HG03159 (cell line): Measurements from ENCODE around the gene RNLS.

Experiments
- ATAC-seq: cut with Tn5 transposase; IDR thresholded peaks from one replicate; pipeline ENCODE4 v1.9.1; 2021; ENCODE audit warnings: mild to moderate bottlenecking, moderate library complexity; ENCODE audit not compliant: unreplicated experiment

RNLS gene

GRCh38 chr10:88553116-88553752, 29.9 kb downstream of the RNLS start:
- peak; percentile 83 for ATAC-seq

- no peak for ATAC-seq
These were observed 31.9 kb downstream of the RNLS start for GRCh38 chr10:88551246-88551645.

DNA sequence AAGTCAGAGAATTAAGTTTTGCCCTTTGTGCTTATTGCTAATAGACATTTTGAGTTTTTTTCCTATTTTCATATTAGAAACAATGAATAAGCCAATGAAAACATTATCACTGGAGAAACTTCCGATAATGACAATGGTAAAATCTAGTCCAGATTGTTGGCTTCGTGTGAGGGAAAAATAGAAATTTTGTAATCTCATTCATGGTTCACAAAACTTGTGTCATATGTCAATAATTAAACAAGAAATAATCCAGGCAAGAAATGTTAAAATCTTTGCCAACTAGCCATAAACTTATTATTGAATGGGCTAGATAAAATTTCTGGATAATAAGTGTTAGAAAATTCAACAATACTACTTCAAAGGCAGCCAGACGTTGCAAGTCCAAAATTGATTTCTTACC, 36.6 kb downstream of the RNLS start:
- no peak for ATAC-seq

- ATAC-seq: no peak
These were observed 37.8 kb downstream of the RNLS start for GRCh38 chr10:88545359-88545758.

DNA sequence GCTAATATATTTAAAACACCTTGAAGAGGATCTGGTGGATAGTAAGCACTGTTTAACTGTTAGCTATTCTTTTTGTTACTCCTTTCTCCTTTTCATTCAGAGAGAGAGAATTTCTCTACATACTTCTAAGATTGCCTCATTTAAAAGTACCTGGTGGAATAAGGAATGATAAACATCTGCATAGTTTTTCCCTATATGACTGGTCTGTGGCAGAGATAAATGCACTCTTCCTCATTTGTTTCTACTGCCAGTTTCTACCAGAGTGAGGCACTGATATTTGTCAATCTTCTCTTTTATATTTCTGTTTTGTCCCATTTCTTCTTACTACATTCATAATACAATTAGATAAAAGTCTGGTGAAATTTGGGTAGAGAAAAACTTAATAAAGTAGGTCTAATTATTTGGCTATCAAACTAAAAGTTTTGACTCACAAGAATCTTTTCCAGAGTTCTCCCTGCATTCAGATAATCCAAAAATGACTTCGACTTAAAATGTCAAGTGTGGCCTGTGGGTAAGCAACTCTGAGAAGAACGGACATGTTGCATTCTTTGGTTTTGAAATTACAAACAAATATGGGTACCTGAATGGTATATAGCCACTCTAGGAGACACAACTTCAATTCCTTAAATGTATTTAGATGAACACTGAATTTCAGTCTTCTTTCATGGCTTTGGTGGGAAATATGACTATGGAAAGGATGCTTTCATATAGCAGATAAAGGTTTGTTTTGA, 38.8 kb downstream of the RNLS start:
- ATAC-seq: no peak

GRCh38 chr10:88542522-88542921, 40.6 kb downstream of the RNLS start:
- ATAC-seq: no peak

- ATAC-seq: no peak
These were observed 41.9 kb downstream of the RNLS start for GRCh38 chr10:88541116-88541626.

- ATAC-seq: no peak
These were observed 42.8 kb downstream of the RNLS start for GRCh38 chr10:88540351-88540750.

DNA sequence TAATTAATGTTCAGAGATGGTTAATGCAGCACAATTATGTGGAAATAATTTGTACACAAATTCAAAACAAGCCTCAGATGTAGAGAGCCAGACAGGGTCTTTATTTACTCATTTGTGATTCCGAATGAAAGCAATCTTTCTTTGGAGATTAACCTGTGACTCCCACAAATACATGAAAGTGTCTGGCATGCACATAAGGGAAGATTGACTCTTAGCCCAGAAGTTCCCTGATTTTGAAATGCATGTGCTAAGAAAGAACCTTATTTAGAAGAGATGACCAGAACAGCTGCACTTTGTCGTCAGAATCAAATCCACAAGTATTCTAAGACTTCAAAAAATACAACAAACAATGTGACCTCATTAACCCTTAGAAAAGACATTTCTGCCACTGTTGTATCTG, 45.1 kb downstream of the RNLS start:
- ATAC-seq: no peak

DNA sequence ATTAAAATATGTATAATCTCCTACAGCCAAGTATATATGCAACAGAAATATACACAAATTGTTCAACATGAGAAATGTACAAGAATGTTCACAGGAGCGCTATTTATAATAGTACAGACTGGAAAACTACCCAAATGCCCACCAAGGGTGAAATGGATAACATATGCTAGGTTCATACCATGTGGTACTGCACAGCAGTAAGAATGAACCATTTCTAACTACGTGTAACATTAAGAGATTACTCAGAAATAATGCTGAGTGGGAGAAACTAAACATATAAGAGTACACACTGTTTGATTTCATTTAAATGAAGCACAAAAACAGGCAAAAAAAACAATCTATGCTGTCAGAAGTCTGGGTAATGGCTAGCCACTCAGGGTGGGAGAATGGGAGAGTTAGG, 45.8 kb downstream of the RNLS start:
- no peak for ATAC-seq

- no peak for ATAC-seq
These were observed 46.7 kb downstream of the RNLS start for GRCh38 chr10:88536437-88536836.

DNA sequence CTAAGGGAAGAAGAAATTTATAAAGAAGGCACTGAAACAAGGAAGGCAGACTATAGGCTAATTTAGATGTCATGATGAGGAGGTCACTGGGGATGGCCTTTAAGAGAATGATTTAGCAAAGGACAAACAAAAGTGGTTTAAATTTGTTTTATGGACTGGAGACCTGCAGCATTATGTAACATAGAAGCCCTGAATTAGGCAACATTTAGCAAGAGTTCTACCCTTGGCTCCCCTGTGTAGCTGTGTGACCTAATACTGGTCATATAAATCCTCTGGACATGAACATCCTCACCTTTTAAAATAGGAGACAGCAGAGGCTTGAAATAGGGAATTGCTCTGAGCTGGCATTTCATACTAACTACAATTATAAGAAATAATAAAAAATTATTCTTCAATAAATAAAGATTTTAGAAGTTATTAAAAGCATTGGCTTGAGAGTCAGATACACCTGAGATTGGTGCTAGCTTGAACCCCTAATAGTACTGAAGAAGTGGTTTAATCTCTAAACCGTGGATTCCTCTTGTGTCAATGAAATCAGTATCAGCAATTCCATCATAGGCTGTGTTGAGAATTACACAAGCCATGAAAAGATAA, 48.9 kb downstream of the RNLS start:
- no peak for ATAC-seq

DNA sequence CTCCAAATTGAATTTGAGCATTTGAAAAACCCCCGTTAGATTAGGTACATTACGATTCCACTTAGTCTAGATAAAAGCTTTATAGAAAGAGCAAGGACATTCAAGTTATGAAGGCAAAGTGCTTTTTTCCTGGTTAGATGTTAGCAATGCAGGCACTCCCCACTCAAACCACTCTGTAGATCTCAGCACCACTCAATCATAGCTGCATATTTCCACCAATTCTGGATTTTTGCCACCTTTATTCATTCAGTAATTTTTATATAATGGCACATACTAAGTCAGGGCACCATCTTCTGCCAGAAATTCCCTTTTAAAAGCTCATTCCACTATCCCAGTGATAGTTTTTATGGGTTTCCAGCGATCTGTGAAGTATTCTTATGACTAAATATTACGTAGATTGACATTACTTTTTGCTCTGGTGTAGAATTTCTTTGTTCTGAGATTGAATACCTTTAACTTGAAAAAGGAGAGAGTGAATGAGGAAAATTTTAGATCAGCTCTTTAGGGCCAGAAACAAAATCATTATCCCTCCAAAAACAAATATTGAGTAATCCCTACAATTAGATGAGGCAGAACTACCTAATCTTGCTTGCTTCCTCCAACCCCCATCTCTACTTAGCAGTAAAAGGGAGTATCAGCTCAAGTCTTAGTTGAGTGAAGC, 51.6 kb downstream of the RNLS start:
- no peak for ATAC-seq

DNA sequence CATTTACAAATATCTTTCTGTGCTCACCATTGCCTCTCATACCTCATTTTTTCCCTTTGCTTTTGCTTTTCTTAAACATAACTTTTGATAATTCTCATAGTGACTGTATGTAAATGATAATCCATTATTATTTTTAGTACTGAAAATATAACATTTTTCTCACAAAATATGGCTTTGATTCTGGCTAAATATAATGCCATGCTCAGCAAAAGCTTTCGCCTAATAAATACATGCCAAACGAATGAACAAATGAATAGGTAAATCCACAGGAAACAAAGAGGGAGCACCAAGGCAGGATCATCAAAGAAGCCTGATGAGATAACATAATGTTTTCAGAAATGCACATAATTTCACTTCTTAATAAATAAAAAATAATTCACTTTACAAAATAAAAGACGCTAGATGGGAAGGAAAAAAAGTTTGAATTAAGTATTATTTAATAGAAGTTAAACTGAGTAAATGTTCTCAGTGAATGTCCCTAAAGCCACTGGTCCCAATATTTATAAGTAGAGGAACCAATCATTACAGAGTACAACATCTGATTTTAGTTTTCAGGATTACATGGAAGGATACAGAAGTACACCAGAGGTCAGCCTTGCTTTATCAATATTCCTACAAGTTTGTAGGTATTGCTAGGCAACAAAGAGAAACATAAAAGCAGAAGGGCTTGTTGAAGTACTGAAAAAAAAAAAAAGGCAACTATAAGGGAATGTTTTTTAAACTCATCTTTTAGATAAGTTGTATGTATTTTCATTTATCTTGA, 52.3 kb downstream of the RNLS start:
- ATAC-seq: no peak

DNA sequence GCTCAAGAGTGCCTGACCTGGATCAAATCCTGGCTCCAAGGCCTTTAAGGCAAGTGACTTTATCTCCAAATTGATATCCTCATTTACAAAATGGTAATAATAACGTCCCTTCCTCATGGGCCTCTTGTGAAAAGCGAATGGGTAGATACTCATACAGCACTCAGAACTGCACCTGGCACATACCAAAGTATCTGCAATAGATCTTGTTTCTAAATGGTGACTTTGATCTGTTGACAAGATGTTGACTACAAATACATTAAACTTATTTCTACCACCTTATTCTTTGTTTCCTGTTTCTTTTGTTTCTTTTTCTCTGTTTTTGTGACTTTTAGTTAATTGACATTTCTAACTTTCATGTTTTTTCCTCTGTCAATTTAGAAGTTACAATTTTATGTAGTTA, 53.0 kb downstream of the RNLS start:
- no peak for ATAC-seq

DNA sequence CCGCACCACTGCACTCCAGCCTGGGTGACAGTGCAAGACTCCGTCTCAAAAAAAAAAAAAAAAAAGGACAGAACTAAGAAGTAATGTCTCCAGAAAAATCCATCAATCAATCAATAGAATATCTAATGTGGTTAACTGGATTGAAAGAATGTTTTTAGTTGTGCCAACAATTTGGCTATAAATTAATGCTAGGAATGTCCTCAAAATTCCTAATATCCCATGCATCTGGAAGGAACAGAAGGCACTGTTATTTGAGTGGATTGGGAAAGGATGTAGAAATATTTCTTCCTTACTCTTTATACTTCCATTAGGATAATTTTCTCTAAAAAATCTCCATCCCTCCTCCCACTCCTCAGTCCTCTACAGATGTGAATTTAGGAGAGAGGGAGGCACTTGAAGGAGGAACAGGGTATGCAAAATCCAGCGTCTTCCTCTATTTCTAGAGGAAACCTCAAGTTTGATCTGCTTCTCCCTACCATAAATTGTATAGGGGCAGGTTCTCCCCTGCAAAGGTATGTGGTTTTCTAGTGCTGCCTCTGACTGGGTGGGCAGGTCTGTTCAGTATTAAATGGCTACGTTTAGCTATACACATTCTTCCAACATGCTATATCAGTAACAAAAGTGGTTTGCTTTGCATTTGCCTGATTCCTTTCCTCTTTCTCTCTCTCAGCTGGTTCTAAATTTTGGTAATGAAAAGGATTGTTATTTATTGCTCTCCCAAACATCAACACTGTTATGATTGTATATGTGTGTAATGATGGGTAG, 54.1 kb downstream of the RNLS start:
- ATAC-seq: no peak

DNA sequence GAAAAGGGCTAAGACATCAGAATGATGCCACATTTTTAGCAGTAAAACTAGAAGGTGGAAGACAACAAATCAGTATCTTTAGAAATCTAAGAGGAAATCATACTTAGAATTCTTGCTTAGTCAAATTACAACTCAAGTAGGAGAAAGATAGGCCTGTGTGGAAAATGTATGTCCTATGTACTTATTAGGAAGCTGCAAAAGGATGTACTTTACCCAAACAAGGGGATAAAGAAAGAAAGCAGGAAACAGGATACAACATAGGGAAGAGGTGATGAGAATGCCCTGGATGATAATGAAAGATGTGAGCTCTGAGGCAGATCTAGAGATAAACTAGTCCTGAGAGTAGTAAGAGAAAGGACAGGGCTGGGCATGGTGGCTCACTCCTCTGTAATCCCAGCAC, 54.9 kb downstream of the RNLS start:
- ATAC-seq: no peak

- ATAC-seq: no peak
These were observed 55.9 kb downstream of the RNLS start for GRCh38 chr10:88527245-88527644.

DNA sequence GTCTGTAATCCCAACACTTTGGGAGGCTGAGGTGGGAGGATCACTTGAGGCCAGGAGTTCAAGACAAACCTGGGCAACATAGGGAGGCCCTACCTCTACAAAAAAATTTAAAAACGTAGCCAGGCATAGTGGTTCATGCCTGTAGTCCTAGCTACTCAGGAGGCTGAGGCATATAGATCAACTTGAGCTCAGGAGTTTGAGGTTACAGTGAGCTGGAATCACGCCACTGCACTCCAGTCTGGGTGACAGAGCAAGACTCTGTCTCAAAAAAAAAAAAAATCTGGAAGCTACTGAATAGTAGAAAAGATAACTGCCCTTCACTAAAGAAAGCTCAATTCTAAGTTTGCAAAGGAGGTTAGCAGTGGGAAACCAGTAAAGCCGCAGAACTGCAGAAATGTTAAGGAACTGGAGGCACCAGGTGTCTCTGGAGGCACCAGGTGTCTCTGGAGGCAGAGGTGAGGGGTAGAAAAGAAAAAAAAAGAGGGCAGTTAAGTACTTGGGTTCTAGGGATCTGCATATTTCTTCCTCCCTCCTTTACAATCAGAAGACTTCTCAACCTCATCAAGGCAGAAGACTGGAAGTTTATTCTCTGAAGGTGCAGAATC, 56.5 kb downstream of the RNLS start:
- ATAC-seq: no peak
